GM12878 (cell line): ENCODE measurements around the gene DIRAS1. TPM values are rescaled to one million over a fixed set of nuclear protein-coding genes. Genes with fewer than 3 reads are reported as not detected.

Experiments
- ATAC-seq: fragments of 200-7000 bp; cut with Tn5 transposase; 3 replicates; pipeline ENCODE4 v1.9.1; 2020; ENCODE audit warnings: mild to moderate bottlenecking, moderate library complexity
- BruUV-seq: library from RNA; stranded (reverse); fragments of 400-500 nt; replicated peaks from 2 replicates; lab custom pipeline; 2021; lab: Mats Ljungman, UMichigan
- CTCF ChIA-PET: fragments of 300-600 bp; sonication (Branson Sonifier 250); formaldehyde crosslinking; extraction: SDS; loops from one replicate; lab custom pipeline; 2021; ENCODE audit warnings: inconsistent platforms; lab: Yijun Ruan, JAX
- POLR2A ChIA-PET: fragments of 350-600 bp; formaldehyde crosslinking; extraction: SDS; loops from one replicate; lab custom pipeline; 2021; ENCODE audit warnings: inconsistent platforms; lab: Charles Lee
- RAD21 ChIA-PET: fragments of 300-600 bp; sonication (Branson Sonifier 250); formaldehyde crosslinking; loops from one replicate; lab custom pipeline; 2023; ENCODE audit warnings: antibody characterized with exemption; ENCODE audit not compliant: unreplicated experiment; lab: Charles Lee
- SMC1A ChIA-PET: fragments of 300-600 bp; sonication (Branson Sonifier 250); formaldehyde crosslinking; loops from one replicate; lab custom pipeline; 2023; ENCODE audit not compliant: unreplicated experiment, uncharacterized antibody; lab: Charles Lee
- DNase-seq: peaks from one replicate; pipeline ENCODE4 v3.0.0-alpha.2; 2011; ENCODE audit warnings: low read depth, low spot score
- FAIRE-seq: peaks from 3 replicates; lab custom pipeline; 2011; peaks lifted over from hg19 to GRCh38; lab: Jason Lieb, UNC
- H2AFZ ChIP-seq: 2 replicates; pipeline ENCODE4 v1.6.0; 2011; ENCODE audit warnings: low read depth, low read length, control low read depth; ENCODE audit not compliant: control insufficient read depth
- H3K27ac ChIP-seq: 2 replicates; pipeline ENCODE4 v1.5.1; 2011; ENCODE audit warnings: control low read depth; ENCODE audit not compliant: control insufficient read depth, insufficient read depth
- H3K27me3 ChIP-seq, 2 experiments: replicated peaks in 1 of 2; 2 replicates each; pipeline versions ENCODE4 v1.6.0 to v1.6.1; 2011; ENCODE audit warnings: low read length in 1 of 2; ENCODE audit not compliant: control insufficient read depth in 2 of 2, insufficient read depth in 2 of 2
- H3K36me3 ChIP-seq, 2 experiments: 2 replicates each; pipeline ENCODE4 v1.5.1; 2011; ENCODE audit warnings: low read length in 1 of 2; ENCODE audit not compliant: control insufficient read depth in 2 of 2, insufficient read depth in 2 of 2
- H3K4me1 ChIP-seq: 2 replicates; pipeline ENCODE4 v1.6.1; 2011; ENCODE audit warnings: mild to moderate bottlenecking, low read length, moderate library complexity, mixed read lengths; ENCODE audit not compliant: control insufficient read depth, insufficient read depth
- H3K4me2 ChIP-seq: 2 replicates; pipeline ENCODE4 v1.6.0; 2011; ENCODE audit warnings: control low read depth; ENCODE audit not compliant: control insufficient read depth, insufficient read depth
- H3K4me3 ChIP-seq: fragments of 200-600 bp; sonication (generic); 2 replicates; pipeline ENCODE4 v1.5.1; 2016
- H3K79me2 ChIP-seq: 2 replicates; pipeline ENCODE4 v1.6.0; 2011; ENCODE audit warnings: low read length; ENCODE audit not compliant: control insufficient read depth, insufficient read depth
- H3K9ac ChIP-seq: 2 replicates; pipeline ENCODE4 v1.8.0; 2011; ENCODE audit warnings: low read length, control low read depth, mixed read lengths; ENCODE audit not compliant: control insufficient read depth, insufficient read depth
- H3K9me3 ChIP-seq: replicated peaks from 3 replicates; pipeline ENCODE4 v1.5.1; 2011; ENCODE audit warnings: mild to moderate bottlenecking, low read length; ENCODE audit not compliant: control insufficient read depth, insufficient read depth
- H4K20me1 ChIP-seq: 2 replicates; pipeline ENCODE4 v1.6.0; 2011; ENCODE audit not compliant: control insufficient read depth, insufficient read depth
- ATF7 ChIP-seq: fragments of 450-650 bp; IDR thresholded peaks from 2 replicates; pipeline ENCODE4 v1.6.1; 2016; ENCODE audit warnings: low read depth, mild to moderate bottlenecking
- BACH1 ChIP-seq: fragments of 450-650 bp; IDR thresholded peaks from 2 replicates; pipeline ENCODE4 v1.6.1; 2017; ENCODE audit warnings: mild to moderate bottlenecking, borderline replicate concordance
- BHLHE40 ChIP-seq, 2 experiments: fragments of 450-650 bp in 1 of 2; IDR thresholded peaks; 2 replicates each; pipeline ENCODE4 v1.6.1; 2011 to 2017; ENCODE audit warnings: low read depth in 2 of 2, borderline replicate concordance in 1 of 2, improper control_type of control experiment in 1 of 2, low read length in 1 of 2, mild to moderate bottlenecking in 1 of 2
- CREM ChIP-seq: IDR thresholded peaks from 2 replicates; pipeline ENCODE4 v1.6.1; 2014; ENCODE audit warnings: antibody characterized with exemption, low read depth
- E2F4 ChIP-seq: IDR thresholded peaks from 2 replicates; pipeline ENCODE4 v1.6.1; 2012; ENCODE audit warnings: low read depth, low read length, improper control_type of control experiment
- EGR1 ChIP-seq, 2 experiments: IDR thresholded peaks; 1 replicate in 1 of 2; 2 replicates in 1 of 2; pipeline ENCODE4 v1.6.1; 2011 to 2012; ENCODE audit warnings: low read depth in 2 of 2, low read length in 2 of 2, borderline replicate concordance in 1 of 2, mild to moderate bottlenecking in 1 of 2, moderate library complexity in 1 of 2
- HCFC1 ChIP-seq: fragments of 150-350 bp; IDR thresholded peaks from 2 replicates; pipeline ENCODE4 v1.6.1; 2014; ENCODE audit warnings: low read length
- IRF4 ChIP-seq: IDR thresholded peaks from 2 replicates; pipeline ENCODE4 v1.6.1; 2011; ENCODE audit warnings: low read depth, low read length
- NFXL1 ChIP-seq: fragments of 450-650 bp; IDR thresholded peaks from 2 replicates; pipeline ENCODE4 v1.6.1; 2017; ENCODE audit warnings: antibody characterized with exemption, mild to moderate bottlenecking, borderline replicate concordance
- NFYB ChIP-seq: IDR thresholded peaks from 2 replicates; pipeline ENCODE4 v1.6.1; 2011; ENCODE audit warnings: low read depth, mild to moderate bottlenecking, low read length, improper control_type of control experiment, moderate library complexity; ENCODE audit not compliant: insufficient read depth
- NR2F1 ChIP-seq: fragments of 450-650 bp; conservative IDR thresholded peaks from 2 replicates; pipeline ENCODE4 v1.6.1; 2017; ENCODE audit warnings: mild to moderate bottlenecking
- PAX8 ChIP-seq: fragments of 450-650 bp; IDR thresholded peaks from 2 replicates; pipeline ENCODE4 v1.6.1; 2017; ENCODE audit warnings: mild to moderate bottlenecking, moderate library complexity
- PBX3 ChIP-seq: IDR thresholded peaks from 2 replicates; pipeline ENCODE4 v1.6.1; 2011; ENCODE audit warnings: mild to moderate bottlenecking, low read depth, low read length, moderate library complexity; ENCODE audit not compliant: insufficient replicate concordance
- POLR2A ChIP-seq: IDR thresholded peaks from 2 replicates; pipeline ENCODE4 v1.6.1; 2011; ENCODE audit warnings: low read depth, mild to moderate bottlenecking, low read length
- POLR2AphosphoS2 ChIP-seq: IDR thresholded peaks from 2 replicates; pipeline ENCODE4 v1.6.1; 2011; ENCODE audit warnings: low read depth, mild to moderate bottlenecking, low read length, improper control_type of control experiment, moderate library complexity
- POLR2AphosphoS5 ChIP-seq: IDR thresholded peaks from 2 replicates; pipeline ENCODE4 v1.6.1; 2011; ENCODE audit warnings: mild to moderate bottlenecking, low read length, inconsistent platforms
- RB1 ChIP-seq: fragments of 450-650 bp; formaldehyde crosslinking; IDR thresholded peaks from 2 replicates; pipeline ENCODE4 v1.6.1; 2017; ENCODE audit warnings: mild to moderate bottlenecking, borderline replicate concordance
- SUZ12 ChIP-seq: fragments of 200-600 bp; sonication (generic); IDR thresholded peaks from one replicate; pipeline ENCODE4 v1.6.1; 2018; ENCODE audit warnings: antibody characterized with exemption, mild to moderate bottlenecking; ENCODE audit not compliant: unreplicated experiment
- TAF1 ChIP-seq: IDR thresholded peaks from 2 replicates; pipeline ENCODE4 v1.6.1; 2011; ENCODE audit warnings: mild to moderate bottlenecking, low read depth, low read length, borderline replicate concordance
- TCF3 ChIP-seq: IDR thresholded peaks from 2 replicates; pipeline ENCODE4 v1.6.1; 2012; ENCODE audit warnings: low read depth, mild to moderate bottlenecking, low read length, borderline replicate concordance; ENCODE audit not compliant: insufficient read depth
- ZNF217 ChIP-seq: fragments of 450-650 bp; IDR thresholded peaks from 2 replicates; pipeline ENCODE4 v1.6.1; 2017; ENCODE audit warnings: antibody characterized with exemption, mild to moderate bottlenecking
- ZNF24 ChIP-seq: fragments of 450-650 bp; IDR thresholded peaks from 2 replicates; pipeline ENCODE4 v1.6.1; 2017; ENCODE audit warnings: antibody characterized with exemption, mild to moderate bottlenecking
- WGBS: methylation state at CpG from one replicate; pipeline ENCODE4 v1.1.6; 2016; ENCODE audit warnings: low lambda C conversion rate; ENCODE audit not compliant: insufficient replicate concordance, insufficient coverage; ENCODE audit errors: missing lambda C conversion rate; 5-methylcytosine and 5-hydroxymethylcytosine counted together
- in situ Hi-C: fragments of 300-500 bp; cut with MboI; formaldehyde crosslinking; loops from 9 replicates; pipeline ENCODE4 v1.14.3; 2018; ENCODE audit warnings: mixed read lengths
- intact Hi-C: fragments of 100-400 bp; cut with micrococcal nuclease; formaldehyde crosslinking; loops from one replicate; pipeline ENCODE4 v1.14.2; 2022; ENCODE audit not compliant: unreplicated experiment
- polyA plus RNA-seq, 11 experiments: library from polyadenylated mRNA; depleted of rRNA in 4 of 11; unstranded in 6 of 11; stranded (reverse) in 5 of 11; fragments of >200 nt; fragmentation: Nextera tagmentation in 4 of 11; fragmentation: Illumina TruSeq in 1 of 11; extraction: Ambion mirVana in 4 of 11; extraction: Trizol in 1 of 11; gene quantifications; 1 replicate in 1 of 11; 2 replicates in 10 of 11; pipeline versions ENCODE4 v1.2.1 to v1.2.3, GENCODE V29; 2011 to 2016; ENCODE audit warnings: inconsistent platforms in 2 of 11, missing spikeins in 2 of 11, low read depth in 1 of 11
- total RNA-seq, 4 experiments: library from RNA; depleted of rRNA in 3 of 4; stranded (reverse); fragments of >200 nt in 3 of 4; fragmentation: Illumina TruSeq in 1 of 4; extraction: Trizol in 1 of 4; gene quantifications; 2 replicates each; pipeline versions ENCODE4 v1.2.1 to v1.2.3, GENCODE V29; 2013 to 2021

Gene DIRAS1
- total and polyA plus RNA-seq, 10 of the 15 experiments (the other 5 are each of a cell fraction or from before 2014, with no cell fraction given): 0.04 to 0.18 (median 0.08) TPM; not detected in 3

- ChIA-PET POLR2A (interaction anchor here (0.6 to 1.6 kb wide), 7 partner anchors 9 to 87 kb away, joined by 3 to 6 read pairs (median 3); no protein-coding TSS in a partner anchor), CTCF (interaction anchor here (1.5 kb wide), 2 partner anchors 48 to 54 kb away, joined by 6 to 7 read pairs; no protein-coding TSS in a partner anchor), RAD21 (interaction anchor here (0.6 to 1.2 kb wide), 3 partner anchors 9 to 40 kb away, joined by 3 to 5 read pairs (median 3); no protein-coding TSS in a partner anchor), SMC1A (interaction anchor here (0.6 to 1.3 kb wide), 4 partner anchors 8 to 141 kb away, joined by 3 to 8 read pairs (median 3); no protein-coding TSS in a partner anchor)
- H3K36me3 ChIP-seq: no peaks in the 10 kb centered on the region
- H3K4me3 ChIP-seq: peak within 1 kb of the TSS; percentile 88
- ATAC-seq: peak; percentile 96
- H3K4me2 ChIP-seq: peak within 1 kb of the TSS; percentile 81
- H3K9me3 ChIP-seq: no peaks in the 10 kb centered on the region
- no peaks in the 10 kb centered on the region for H3K27me3 ChIP-seq
- intact Hi-C loops (loop anchor here (5.0 kb wide), 1 partner anchor 45 kb away; no protein-coding TSS in a partner anchor), in situ Hi-C loops (no loop called here)
- peaks cover 27% of the 10 kb centered on the region for H3K4me1 ChIP-seq
- H2AFZ ChIP-seq: no peak within 1 kb of the TSS
- no peaks in the 10 kb centered on the region for H4K20me1 ChIP-seq
- WGBS: 3% methylated on average over 16 of the region's 77 CpGs
- no peak for DNase-seq
- H3K9ac ChIP-seq: peak within 1 kb of the TSS; percentile 59
- FAIRE-seq: no peak
- peak within 1 kb of the TSS; percentile 46 for H3K27ac ChIP-seq
- peaks cover 30% of the 10 kb centered on the region for H3K79me2 ChIP-seq
- BruUV-seq: no TSS peak
- TF ChIP-seq POLR2AphosphoS5: peak; percentile 61; the same call in 1 of the 2 replicates
- TF ChIP-seq CREM: peak; percentile 73; the same call in 1 of the 2 replicates
- TF ChIP-seq SUZ12: no peak
- TF ChIP-seq HCFC1: no peak
- TF ChIP-seq NR2F1: no peak
- TF ChIP-seq ZNF217: peak; percentile 91; the same call in 1 of the 2 replicates
- 0 out of 2 replicates have a peak, but pooled peaks have one; percentile 22 for TF ChIP-seq E2F4
- peak; percentile 88 for TF ChIP-seq POLR2A
- peak; percentile 60; the same call in 1 of the 2 replicates for TF ChIP-seq POLR2AphosphoS2
- TF ChIP-seq PAX8: no peak
- TF ChIP-seq IRF4: no peak
- TF ChIP-seq BHLHE40 (IDR thresholded peaks at IDR 0.05; ENCODE audit: borderline replicate concordance in 1 of 2, low read depth in 2 of 2, low read length in 1 of 2): peak in 1 of 2 experiments; percentile 26; a peak in 1 of 4 replicates
- peak; percentile 57; the same call in 1 of the 2 replicates for TF ChIP-seq NFYB
- TF ChIP-seq PBX3: no peak
- peak; percentile 53 for TF ChIP-seq ATF7
- peak; percentile 25; the same call in 1 of the 2 replicates for TF ChIP-seq TAF1
- TF ChIP-seq BACH1: peak; percentile 61; the same call in 1 of the 2 replicates
- no peak for TF ChIP-seq RB1
- peak in 1 of 2 experiments; percentile 92; a peak in 2 of 3 replicates for TF ChIP-seq EGR1 (IDR thresholded peaks at IDR 0.05; ENCODE audit: borderline replicate concordance in 1 of 2, low read depth in 2 of 2, low read length in 2 of 2)
- no peak for TF ChIP-seq NFXL1
- 0 out of 2 replicates have a peak, but pooled peaks have one; percentile 40 for TF ChIP-seq TCF3
- 0 out of 2 replicates have a peak, but pooled peaks have one; percentile 15 for TF ChIP-seq ZNF24
Measured at GRCh38 chr19:2702170-2703076, 18.7 kb downstream of the DIRAS1 start, which contains the start of gene GNG7. GNG7 (minus strand) TSS chr19:2702694; CDS start chr19:2520688, 182,006 bp downstream.
